ENCODE results near the gene ADD1.

DNA sequence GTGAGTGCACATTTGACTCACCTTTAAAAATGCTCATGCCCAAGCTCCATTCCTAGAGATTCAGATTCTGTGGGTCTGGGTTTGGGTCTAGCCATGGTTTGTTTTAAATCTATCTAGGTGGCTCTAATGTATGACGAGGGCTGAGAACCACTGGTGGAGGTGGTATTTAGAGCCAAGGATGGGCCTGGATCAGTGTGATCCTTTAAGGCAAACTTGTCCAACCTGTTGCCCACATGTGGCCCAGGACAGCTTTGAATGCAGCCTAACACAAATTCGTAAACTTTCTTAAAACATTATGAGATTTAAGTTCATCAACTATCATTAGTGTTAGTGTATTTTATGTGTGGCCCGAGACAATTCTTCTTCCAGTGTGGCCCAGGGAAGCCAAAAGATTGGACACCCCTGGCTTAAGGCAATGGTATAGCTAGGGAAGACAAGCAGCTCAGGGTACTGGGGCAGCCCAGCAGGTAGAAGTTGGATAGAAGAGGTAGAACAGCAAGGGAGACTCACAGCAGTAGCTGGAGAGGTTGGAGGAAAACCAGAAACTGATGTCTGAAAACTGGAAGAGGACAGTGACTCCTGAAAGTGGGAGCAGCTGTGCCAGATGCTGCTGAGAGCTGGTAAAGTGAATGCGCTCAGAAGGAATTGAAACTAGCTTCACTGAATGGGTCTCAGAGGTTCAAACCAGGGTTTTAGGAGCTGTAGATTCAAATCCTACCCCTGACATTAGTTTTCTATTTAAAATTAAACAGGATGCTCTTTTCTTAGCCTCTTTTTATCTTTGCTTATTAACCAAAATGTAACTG, 18.2 kb downstream of the ADD1 start:
- TF ChIP-seq SUZ12 (IDR thresholded peaks at IDR 0.05; ENCODE audit: extremely low read depth, insufficient read depth, insufficient read length) (no peak), ZNF274 (IDR thresholded peaks at IDR 0.05; ENCODE audit: low read depth, low read length) (no peak)

Data from NT2/D1 (cell line).